ENCODE results near the gene TRAK1.
A peak's percentile ranks its signal among the peaks of the same experiment; 100 is the strongest.
"Not testable (repeated sequence)": the region's sequence is repeated elsewhere in the genome, so short reads cannot be mapped to it uniquely, and the experiment has no call there.

TRAK1 gene

GRCh38 chr3:42101481-42101880 lies 10.3 kb downstream of the TRAK1 start:
- DNase-seq = no peak
- intact Hi-C loops (cut with DNase I; ENCODE audit: low total_unique reads) = loop anchor here (5.0 kb wide), 1 partner anchor 209 kb away; no protein-coding TSS in a partner anchor
- no peaks in the 10 kb centered on the region for H3K27me3 ChIP-seq
- TF ChIP-seq, protein P1, sequence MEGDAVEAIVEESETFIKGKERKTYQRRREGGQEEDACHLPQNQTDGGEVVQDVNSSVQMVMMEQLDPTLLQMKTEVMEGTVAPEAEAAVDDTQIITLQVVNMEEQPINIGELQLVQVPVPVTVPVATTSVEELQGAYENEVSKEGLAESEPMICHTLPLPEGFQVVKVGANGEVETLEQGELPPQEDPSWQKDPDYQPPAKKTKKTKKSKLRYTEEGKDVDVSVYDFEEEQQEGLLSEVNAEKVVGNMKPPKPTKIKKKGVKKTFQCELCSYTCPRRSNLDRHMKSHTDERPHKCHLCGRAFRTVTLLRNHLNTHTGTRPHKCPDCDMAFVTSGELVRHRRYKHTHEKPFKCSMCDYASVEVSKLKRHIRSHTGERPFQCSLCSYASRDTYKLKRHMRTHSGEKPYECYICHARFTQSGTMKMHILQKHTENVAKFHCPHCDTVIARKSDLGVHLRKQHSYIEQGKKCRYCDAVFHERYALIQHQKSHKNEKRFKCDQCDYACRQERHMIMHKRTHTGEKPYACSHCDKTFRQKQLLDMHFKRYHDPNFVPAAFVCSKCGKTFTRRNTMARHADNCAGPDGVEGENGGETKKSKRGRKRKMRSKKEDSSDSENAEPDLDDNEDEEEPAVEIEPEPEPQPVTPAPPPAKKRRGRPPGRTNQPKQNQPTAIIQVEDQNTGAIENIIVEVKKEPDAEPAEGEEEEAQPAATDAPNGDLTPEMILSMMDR (IDR thresholded peaks at IDR 0.05) = no peak
- peak overlapping the region; percentile 67 to 75 for H3K27ac ChIP-seq
- H3K36me3 ChIP-seq = peaks cover 0 to 6% (median 0%) of the 10 kb centered on the region in 3 donors
- H3K4me3 ChIP-seq = no peak overlapping the region
- peaks cover 0 to 60% (median 40%) of the 10 kb centered on the region in 4 donors for H3K4me1 ChIP-seq
- H3K9me3 ChIP-seq = no peaks in the 10 kb centered on the region

- no peaks in the 10 kb centered on the region for H3K9me3 ChIP-seq
- H3K4me1 ChIP-seq = peaks cover 0 to 50% (median 35%) of the 10 kb centered on the region in 4 donors
- TF ChIP-seq, protein P1 (IDR thresholded peaks at IDR 0.05) = no peak
- H3K27me3 ChIP-seq = no peaks in the 10 kb centered on the region
- no peak for DNase-seq
- no peak overlapping the region for H3K4me3 ChIP-seq
- H3K36me3 ChIP-seq = peaks cover 0 to 6% (median 0%) of the 10 kb centered on the region in 3 donors
- peak overlapping the region; percentile 19 to 75 for H3K27ac ChIP-seq
- intact Hi-C loops (cut with DNase I; ENCODE audit: low total_unique reads) = loop anchor here (5.0 kb wide), 1 partner anchor 210 kb away; no protein-coding TSS in a partner anchor
These were observed 11.4 kb downstream of the TRAK1 start for GRCh38 chr3:42102571-42102970.

DNA sequence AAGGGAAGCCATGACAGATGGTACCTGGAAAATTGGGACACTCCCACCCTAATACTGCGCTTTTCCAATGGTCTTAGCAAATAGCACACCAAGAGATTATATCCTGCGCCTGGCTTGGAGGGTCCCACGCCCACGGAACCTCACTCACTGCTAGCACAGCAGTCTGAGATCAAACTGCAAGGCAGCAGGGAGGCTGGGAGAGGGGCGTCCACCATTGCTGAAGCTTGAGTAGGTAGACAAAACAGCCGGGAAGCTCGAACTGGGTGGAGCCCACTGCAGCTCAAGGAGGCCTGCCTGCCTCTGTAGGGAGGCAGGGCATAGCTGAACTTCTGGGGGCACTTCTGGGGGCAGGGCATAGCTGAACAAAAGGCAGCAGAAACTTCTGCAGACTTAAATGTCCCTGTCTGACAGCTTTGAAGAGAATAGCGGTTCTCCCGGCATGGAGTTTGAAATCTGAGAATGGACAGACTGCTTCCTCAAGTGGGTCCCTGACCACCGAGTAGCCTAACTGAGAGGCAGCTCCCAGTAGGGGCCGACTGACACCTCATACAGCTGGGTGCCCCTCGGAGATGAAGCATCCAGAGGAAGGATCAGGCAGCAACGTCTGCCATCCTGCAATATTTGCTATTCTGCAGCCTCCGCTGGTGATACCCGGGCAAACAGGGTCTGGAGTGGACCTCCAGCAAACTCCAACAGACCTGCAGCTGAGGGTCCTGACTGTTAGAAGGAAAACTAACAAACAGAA lies 12.9 kb downstream of the TRAK1 start:
- not testable (repeated sequence) for H3K27me3 ChIP-seq, H3K4me3 ChIP-seq, H3K27ac ChIP-seq, DNase-seq, H3K9me3 ChIP-seq, H3K36me3 ChIP-seq
- peaks cover 0 to 35% (median 23%) of the 10 kb centered on the region in 4 donors for H3K4me1 ChIP-seq
- intact Hi-C loops (cut with DNase I; ENCODE audit: low total_unique reads) = loop anchor here (5.0 kb wide), 1 partner anchor 212 kb away; no protein-coding TSS in a partner anchor

- DNase-seq; H3K9me3 ChIP-seq; H3K36me3 ChIP-seq; H3K27ac ChIP-seq; H3K27me3 ChIP-seq; H3K4me3 ChIP-seq; intact Hi-C loops (cut with DNase I; ENCODE audit: low total_unique reads): not testable (repeated sequence)
- H3K4me1 ChIP-seq = peaks cover 0 to 19% (median 12%) of the 10 kb centered on the region in 4 donors
These were observed 14.8 kb downstream of the TRAK1 start for GRCh38 chr3:42105994-42106393.

- TF ChIP-seq, protein P1 (IDR thresholded peaks at IDR 0.05) = no peak
- peaks cover 0 to 12% (median 6%) of the 10 kb centered on the region in 4 donors for H3K4me1 ChIP-seq
- H3K4me3 ChIP-seq = no peak overlapping the region
- intact Hi-C loops (cut with DNase I; ENCODE audit: low total_unique reads) = no loop called here
- no peak for DNase-seq
- no peaks in the 10 kb centered on the region for H3K9me3 ChIP-seq
- no peak overlapping the region for H3K27ac ChIP-seq
- H3K36me3 ChIP-seq = peaks cover 0 to 6% (median 0%) of the 10 kb centered on the region in 3 donors
- H3K27me3 ChIP-seq = no peaks in the 10 kb centered on the region
These were observed 15.5 kb downstream of the TRAK1 start for GRCh38 chr3:42106646-42107045.

GRCh38 chr3:42110631-42111030 lies 19.5 kb downstream of the TRAK1 start:
- peak in 1 of 2 donors; percentile 31 for DNase-seq
- TF ChIP-seq, protein P1 (IDR thresholded peaks at IDR 0.05) = no peak
- intact Hi-C loops (cut with DNase I; ENCODE audit: low total_unique reads) = no loop called here

More at GRCh38 chr3:42110631-42111030, 19.5 kb downstream of the TRAK1 start:
- H3K27me3 ChIP-seq = no peaks in the 10 kb centered on the region
- no peaks in the 10 kb centered on the region for H3K4me1 ChIP-seq
- no peak overlapping the region for H3K4me3 ChIP-seq
- H3K27ac ChIP-seq = no peak overlapping the region
- H3K36me3 ChIP-seq = peaks cover 0 to 3% (median 0%) of the 10 kb centered on the region in 3 donors
- no peaks in the 10 kb centered on the region for H3K9me3 ChIP-seq

Measured in tibial artery (tissue), 4 donors.